Lower leg skin (tissue), 3 donors: ENCODE measurements around the gene CACNA1D.

Source experiments
- POLR2A ChIP-seq, 2 donors: fragments of 450-650 bp; IDR thresholded peaks; one replicate each; pipeline ENCODE4 v1.6.1; 2016 to 2017; ENCODE audit warnings: antibody characterized with exemption in 2 of 2, mild to moderate bottlenecking in 1 of 2, moderate library complexity in 1 of 2
- TF ChIP-seq, protein P1 (sequence below), 3 donors: fragments of 450-650 bp; IDR thresholded peaks; one replicate each; pipeline ENCODE4 v1.5.1; 2016; ENCODE audit warnings: antibody characterized with exemption in 3 of 3, mild to moderate bottlenecking in 3 of 3, moderate library complexity in 2 of 3

DNA sequence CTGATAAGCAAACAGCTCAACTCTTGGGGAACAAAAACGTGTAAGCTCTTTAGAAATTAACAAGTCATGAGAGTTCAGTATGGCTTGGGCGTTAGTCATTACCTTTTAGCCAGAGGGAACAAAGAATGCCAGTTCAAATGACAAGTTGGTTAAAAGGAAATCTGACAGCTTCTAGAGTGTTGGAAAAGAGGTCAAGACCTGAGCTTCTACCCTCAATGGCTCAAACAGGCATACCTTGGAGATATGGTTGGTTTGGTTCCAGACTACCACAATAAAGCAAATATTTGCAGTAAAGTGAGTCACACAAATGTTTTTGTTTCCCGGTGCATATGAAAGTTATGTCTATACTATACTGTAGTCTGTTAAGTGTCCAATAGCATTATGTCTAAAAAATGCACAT is 136.1 kb downstream of the CACNA1D start:
- TF ChIP-seq, protein P1, sequence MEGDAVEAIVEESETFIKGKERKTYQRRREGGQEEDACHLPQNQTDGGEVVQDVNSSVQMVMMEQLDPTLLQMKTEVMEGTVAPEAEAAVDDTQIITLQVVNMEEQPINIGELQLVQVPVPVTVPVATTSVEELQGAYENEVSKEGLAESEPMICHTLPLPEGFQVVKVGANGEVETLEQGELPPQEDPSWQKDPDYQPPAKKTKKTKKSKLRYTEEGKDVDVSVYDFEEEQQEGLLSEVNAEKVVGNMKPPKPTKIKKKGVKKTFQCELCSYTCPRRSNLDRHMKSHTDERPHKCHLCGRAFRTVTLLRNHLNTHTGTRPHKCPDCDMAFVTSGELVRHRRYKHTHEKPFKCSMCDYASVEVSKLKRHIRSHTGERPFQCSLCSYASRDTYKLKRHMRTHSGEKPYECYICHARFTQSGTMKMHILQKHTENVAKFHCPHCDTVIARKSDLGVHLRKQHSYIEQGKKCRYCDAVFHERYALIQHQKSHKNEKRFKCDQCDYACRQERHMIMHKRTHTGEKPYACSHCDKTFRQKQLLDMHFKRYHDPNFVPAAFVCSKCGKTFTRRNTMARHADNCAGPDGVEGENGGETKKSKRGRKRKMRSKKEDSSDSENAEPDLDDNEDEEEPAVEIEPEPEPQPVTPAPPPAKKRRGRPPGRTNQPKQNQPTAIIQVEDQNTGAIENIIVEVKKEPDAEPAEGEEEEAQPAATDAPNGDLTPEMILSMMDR (IDR thresholded peaks at IDR 0.05), result no peak
- TF ChIP-seq POLR2A (IDR thresholded peaks at IDR 0.05), result no peak
